ELF-1 (cell line): Measurements from ENCODE around the gene KCTD17.

ENCODE experiments used
- DNase-seq: peaks from one replicate; pipeline ENCODE4 v3.0.0-alpha.2; 2016; ENCODE audit warnings: low read depth, low spot score

Gene KCTD17, protein sequence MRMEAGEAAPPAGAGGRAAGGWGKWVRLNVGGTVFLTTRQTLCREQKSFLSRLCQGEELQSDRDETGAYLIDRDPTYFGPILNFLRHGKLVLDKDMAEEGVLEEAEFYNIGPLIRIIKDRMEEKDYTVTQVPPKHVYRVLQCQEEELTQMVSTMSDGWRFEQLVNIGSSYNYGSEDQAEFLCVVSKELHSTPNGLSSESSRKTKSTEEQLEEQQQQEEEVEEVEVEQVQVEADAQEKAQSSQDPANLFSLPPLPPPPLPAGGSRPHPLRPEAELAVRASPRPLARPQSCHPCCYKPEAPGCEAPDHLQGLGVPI

DNA sequence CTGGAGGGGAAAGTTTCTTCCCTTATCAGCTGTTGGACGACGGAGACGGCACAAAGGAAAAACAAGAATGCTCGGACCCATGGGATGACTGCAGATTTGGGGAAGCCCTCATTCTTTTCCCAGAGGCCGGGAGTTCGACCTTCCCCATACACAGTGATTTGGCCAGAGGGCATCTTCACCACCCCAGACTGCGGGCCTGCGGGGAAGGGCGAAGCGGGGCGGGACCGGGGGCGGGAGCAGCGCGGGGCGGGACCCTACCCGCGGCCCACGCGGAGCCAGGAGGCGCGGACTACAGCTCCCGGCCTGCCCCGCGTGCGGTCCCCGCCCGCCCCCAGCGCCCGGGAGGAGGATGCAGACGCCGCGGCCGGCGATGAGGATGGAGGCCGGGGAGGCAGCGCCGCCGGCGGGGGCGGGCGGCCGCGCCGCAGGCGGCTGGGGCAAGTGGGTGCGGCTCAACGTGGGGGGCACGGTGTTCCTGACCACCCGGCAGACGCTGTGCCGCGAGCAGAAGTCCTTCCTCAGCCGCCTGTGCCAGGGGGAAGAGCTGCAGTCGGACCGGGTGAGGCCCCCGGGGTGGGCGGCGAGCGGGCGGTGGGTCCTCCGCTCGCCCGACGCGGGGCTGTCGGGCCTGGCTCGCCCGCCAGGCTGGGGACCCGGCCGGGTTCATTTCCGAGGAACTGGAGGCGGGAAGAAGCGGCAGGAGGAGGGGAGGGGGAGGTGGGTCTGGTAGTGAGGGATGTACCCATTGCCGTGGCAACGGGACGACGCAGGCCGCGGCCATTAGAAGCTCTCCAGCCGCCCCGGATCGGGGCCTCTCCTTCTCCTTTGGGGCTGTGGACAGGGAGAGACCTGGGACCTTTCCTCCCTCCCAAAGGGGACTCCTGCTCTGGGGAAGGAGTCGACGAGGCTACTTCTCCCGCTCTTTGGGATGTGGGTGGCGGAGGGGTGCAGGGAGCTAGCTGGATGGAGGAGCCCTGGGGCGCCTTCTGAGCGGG is at the start of gene KCTD17:
Gene KCTD17 (plus strand): TSS at position 352 of the 995 bp plus-strand sequence. CDS start 19 bp downstream, at position 371.
- peak; percentile 36 for DNase-seq

DNA sequence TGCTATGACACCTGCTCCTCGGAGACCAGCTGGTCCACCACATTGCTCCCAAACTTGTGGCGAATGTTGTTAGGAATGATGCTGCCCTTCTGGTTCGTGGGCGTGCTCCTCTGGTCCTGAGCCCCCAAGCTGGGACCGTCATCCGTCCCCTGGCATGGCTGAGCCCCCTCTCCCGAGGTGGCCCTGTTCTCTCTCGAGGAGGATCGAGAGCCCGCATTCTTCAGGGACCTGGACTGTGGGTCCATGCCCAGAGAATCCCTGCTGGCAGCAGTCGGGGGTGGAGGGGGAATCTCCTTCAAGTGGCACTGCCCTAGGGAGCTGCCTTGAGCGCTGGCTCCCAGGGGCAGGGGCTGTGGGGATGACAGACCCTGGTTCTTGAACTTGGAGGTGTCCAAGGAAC is 49.7 kb upstream of the KCTD17 start:
- no peak for DNase-seq

DNA sequence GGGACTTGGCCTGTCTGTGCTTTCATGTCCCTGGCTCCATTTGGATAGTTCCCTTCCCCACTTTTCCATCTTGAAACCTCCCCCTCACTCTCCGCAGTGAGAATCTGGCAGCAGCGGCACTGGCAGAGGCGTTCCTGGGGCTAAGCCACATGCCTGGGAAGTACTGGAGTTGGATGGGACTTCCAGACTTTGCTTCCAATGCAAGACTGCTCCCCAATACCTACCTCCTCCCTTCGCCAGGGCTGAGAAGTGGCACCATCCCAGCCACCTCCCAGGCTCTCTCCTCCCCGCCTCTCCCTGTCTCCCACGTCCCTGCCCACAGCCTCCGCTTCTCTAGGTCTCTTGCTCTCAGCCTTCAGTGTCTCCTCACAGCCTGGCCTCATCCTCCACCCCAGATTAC is 48.9 kb upstream of the KCTD17 start:
- no peak for DNase-seq

DNA sequence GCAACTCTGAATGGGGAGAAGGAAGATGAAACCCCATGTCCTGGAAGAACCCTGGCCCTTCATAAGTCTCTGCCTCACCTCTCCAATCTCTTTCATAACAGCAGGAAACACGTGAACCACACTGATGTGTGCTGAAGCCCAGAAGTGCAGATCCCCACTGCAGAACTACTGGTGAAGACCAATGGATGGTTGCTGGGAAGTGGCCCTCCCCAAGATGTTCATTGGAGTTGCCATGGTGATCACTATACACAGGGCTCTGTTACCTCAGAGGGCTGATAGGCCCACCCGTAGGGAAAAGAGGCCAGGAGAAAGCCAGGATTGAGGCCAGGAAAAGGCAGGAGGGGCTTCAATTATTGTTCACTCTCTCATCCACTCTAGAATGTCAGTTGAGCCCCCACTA is 43.9 kb upstream of the KCTD17 start:
- DNase-seq: no peak

DNA sequence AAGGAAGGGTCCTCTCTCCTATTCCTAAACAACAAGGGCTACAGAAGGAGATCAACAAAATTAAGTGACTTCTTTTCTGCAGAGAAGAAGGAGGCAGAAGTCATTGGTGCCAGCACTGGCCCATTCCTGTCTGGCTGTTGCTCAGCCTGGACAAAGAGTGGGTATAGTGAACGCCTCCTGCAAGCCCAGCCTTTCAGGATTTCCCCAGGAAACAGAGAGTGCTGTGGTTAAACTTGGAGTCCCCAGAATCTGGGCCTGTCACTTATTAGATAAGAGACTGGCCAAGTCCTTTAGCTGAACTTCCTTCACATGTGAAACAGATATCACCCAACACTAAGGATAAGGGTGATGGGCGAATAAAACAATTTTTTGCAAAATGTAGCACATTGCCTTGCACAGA is 43.2 kb upstream of the KCTD17 start:
- DNase-seq: no peak

DNA sequence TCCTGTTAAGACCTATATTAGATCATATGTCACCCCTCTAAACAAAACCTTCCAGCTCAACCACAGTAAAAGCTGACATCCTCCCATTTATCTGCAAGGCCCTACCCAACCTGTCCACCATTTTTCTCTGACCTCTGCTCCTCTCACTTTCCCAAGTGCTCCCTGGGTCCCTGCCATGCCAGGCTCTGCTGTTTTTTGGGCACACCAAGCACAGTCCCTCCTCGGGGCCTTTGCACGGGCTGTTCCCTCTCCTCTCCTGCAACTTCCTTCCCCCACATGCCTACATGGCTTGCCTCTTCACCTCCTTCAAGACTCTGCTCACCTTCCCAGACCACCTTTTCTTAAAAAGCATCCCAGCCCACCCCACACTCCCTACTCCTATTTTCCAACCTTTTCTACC is 42.1 kb upstream of the KCTD17 start:
- no peak for DNase-seq

DNA sequence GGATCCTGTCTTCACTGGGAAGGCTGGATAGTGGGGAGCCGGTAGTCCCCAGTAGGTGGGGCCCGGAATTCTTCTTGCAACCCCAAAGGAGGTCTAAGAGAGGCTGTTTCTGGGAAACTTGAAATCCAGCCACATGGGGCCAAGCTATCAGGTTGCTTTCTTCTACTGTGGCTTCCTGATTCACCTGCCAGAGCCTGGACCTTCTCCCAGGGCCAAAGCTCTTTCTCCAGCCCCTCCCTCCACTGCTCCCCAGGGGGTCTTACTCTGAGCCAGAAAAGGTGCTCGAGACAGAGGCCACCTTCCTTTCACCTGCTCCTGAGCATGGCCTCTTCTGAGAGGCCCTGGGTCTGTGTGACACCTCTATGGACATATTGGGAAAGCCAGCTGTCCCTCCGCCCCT is 41.4 kb upstream of the KCTD17 start:
- DNase-seq: no peak

DNA sequence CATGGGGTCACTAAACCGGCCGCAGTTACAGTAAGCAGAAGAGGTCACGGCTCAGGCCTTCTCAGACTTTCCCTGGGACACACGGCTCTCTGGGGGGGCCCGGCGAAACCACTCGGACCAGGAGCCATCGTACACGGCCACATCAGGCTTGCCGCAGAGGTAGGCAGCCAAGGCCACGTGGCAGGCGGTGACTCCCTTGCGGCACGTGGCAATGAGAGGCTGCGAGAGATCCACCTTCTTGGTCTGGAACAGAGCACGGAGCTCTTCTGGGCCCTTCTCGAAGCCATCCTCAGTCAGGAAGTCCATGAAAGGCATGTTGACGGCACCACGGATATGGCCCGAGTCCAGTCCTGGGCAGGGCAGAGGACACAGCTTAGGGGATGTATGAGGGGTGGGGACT is 40.6 kb upstream of the KCTD17 start:
- DNase-seq: no peak

DNA sequence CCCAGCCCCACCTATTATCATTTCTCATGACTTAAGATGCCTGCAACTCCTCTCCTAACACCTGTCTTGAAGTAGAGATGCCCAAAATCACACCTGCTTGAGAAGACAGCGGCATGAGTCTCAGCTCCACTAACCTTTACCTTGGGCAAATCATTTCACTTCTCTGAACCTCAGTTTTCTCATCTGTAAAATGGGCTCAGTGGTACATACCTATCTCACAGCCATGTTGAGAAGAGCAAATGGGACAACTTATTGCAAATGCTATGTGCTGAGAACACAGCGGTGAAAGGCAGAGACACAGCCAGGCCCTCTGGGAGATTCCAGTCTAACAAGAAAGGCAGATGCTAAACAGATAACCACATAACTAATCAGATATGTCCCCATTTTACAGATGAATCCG is 40.1 kb upstream of the KCTD17 start:
- DNase-seq: no peak

DNA sequence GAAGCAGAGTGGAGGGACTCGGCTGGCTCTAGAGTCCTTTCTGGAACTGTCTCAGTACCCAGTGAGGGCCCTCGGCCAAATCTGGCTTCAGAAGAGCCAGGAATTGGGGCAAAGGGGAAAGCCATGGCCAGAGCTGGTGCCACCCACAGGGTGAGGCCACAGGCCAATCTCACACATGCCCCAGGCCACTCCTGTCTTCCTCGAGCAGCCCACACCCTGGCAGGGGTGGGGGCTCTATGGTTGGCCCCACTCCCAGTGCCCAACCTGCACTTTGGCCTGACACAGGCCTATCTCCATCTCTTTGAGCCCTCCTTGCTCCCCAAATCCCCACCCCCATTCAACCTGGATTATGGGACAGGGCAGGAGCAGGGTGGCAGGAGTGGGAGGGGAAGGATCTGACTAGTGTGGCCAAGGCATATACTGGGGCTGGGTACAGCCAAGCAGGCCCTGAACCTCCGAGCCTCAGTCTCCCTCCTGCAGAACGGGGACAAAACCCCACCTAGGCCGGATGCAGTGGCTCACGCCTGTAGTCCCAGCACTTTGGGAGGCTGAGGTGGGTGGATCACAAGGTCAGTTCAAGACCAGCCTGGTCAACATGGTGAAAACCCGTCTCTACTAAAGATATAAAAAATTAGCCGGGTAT is 39.2 kb upstream of the KCTD17 start:
- no peak for DNase-seq

DNA sequence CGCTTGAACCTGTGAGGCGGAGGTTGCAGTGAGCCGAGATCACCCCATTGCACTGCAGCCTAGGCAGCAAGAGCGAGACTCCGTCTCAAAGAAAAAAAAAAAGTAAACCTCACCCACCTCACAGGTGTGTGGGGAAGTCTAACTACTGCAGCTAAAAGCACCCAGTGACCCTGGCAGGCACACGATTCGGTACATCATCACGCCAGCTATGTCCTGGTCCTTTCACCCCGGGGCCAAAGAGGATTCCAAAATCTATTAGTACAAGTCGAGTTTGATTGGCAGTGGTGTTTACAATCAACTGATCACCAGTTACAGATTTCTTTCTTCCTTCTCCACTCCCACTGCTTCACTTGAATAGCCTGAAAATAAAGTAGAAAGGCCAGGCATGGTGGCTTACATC is 38.6 kb upstream of the KCTD17 start:
- no peak for DNase-seq

DNA sequence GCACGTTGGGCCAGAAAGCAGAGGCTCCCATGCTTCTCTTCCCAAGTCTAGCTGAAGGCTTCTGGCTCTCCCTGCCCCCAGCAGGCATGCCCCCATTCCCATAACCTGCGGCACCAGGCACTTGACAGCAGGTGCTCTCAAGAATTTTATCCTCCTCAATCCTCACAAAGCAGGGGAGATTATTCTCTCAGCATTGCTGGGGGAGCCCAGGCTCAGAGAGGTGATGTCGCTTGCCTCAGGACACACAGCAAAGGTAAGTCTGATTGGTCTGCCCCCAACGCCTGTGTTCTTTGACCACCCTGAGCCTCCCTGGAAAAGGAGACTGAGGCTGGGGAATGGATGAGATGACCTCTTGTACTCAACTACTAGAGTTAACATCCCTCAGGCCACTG is 37.1 kb upstream of the KCTD17 start:
- no peak for DNase-seq

DNA sequence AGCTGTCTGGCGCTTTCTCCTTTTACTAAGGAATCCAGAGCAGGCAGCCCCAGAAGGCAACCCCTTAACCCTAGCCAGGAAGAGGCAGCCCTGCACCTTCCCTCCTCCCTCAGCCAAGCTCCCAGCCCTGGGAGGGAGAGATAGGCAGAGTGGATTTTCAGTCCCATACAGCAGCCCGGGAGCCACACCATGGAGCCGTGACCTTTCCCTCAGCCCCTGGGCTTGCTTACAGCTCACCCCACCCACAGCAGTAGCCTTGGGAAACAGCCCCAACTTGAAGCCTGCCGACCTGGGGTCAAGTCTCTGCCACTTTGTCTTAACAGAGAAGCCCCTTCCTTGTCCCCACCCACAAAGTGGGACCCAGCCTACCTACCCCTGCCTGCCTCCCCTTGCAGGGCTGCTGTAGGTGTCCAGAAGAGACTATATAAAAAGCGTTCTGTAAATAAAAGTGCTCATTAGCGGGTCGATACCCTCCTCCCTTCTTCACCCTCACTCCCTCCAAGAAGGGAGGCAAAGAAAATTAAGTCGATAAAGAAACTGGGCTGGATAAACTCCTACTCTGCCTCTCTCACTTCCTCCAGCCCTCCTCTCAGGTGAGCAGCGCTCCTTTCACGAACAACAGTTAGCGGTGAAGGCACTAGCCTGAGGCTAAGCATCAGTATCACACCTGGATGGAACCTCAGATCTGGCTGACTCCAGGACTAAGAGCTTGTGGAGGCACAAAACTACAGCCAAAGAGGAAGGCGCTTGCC is 36.5 kb upstream of the KCTD17 start:
- no peak for DNase-seq

DNA sequence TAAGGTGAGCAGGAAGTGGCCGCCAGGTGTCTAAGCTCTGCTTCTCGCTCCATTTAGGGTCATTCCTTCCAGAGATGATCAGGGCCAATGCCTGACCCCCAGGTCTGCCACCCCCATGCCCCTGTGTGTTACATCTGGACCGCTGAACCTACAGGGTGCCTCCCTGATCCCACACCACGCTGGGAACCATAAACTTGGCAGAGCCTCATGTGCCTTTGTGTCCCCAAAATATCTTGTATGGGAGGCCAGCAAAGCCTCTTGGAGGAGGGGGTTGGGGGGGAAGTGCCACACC is 36.0 kb upstream of the KCTD17 start:
- no peak for DNase-seq

DNA sequence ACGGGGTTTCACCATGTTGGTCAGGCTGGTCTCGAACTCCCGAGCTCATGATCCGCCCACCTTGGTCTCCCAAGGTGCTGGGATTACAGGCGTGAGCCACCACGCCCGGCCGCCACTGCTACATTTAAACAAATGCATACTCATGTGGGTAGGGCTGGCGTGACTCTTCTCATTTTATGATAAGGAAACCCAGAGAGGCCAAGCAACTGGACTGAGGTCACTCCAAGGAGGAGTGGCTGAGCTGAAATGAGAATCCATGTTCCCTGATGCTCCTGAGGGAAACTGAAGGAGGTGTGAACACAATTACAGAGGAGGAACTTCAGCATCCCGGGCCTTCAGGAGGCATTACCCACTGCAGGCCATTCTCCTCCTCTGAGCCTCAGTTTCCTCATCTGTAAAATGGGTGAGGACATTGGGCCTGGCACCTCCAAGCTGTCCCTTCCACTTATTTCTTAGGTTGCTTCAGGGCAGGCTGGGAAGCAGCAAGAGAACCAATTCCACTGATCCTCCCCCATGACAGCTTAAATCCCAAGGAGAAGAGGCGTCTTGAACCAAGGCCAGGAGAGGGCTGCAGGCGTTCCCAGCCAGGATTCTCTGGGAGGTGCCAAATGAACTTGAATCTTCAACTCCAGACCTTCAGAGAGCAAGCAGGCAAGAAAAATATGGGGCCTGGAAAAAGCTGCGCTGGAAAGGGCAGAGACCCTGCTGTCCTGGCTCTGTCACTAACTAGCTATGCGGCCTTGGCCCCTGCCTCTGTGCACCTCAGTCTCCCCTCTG is 35.2 kb upstream of the KCTD17 start:
- DNase-seq: no peak

DNA sequence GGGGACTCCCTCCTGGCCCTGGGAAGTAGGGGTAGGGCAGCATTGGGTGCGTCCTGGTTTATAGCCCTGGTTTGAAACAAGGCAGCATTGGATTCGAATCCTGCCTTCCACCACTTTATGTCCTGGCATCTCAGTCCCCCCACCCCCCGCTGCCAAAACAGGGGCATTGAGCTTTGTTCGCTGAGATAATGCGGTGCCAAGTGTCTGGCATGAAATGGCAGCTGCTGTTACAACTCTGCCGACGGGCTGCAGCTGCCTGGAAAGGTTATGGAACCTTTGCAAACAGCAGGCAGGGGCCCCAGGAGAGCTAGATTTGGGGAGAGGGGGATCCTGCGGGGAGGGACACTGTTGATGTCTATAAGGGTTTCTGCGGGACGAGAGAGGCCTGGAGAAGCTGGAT is 34.2 kb upstream of the KCTD17 start:
- DNase-seq: no peak

DNA sequence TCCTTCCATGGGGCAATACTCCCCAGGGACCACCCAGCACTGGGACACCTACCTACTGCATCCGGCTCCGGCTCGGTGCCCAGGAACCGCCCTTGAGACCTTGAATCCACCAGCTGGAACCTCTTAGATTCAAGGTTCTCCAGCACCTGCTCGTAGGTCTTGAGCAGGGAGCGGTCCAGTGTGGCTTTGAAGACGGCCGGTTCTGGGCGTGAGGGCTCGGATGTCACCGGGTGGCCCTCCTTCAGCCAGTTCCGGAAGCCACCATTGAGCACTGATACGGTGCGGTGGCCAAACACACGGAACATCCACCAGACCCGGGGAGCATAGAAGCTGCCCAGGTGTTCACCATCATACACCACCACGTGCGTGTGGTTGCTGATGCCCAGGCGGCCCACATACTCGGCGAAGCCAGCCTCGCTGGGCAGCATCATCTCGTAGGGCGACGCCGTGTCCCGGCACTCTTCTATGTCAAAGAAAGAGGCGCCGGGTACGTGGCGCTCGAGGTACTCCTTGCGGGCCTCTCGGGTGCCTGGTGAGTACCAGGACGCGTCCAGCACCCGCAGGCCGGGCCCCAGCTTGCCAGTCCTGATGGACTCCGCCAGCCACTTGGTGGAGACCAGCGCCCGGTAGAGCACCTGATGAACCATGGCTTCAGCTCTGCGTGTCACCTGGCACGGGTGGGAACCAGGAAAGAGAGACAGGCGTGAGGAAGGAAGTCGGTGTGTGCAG is 33.3 kb upstream of the KCTD17 start:
- DNase-seq: no peak

DNA sequence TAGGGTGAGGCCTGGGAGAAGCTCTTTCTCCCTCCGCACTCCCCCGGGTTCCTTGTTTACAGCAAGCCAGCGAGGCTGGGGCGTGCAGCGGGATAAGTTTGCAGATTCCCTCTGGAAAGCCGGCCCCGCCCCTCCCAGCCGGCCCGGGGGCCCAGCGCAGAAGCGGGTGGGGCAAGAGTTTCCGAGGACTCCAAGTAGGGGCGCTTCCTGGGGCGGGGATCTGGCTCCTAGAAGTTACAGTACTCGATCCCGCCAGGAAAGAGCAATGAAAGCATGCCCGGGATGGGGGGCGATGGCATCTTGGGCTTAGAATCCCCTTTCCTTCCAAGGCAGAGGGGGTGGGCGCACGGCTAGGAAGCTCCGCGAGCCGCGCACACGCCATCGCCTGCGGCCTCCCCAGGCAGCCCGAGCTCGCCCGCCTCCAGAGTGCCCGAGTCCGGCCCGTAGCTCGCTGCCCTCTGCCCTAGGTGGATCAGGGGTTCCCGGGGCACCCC is 32.7 kb upstream of the KCTD17 start:
- peak; percentile 69 for DNase-seq

DNA sequence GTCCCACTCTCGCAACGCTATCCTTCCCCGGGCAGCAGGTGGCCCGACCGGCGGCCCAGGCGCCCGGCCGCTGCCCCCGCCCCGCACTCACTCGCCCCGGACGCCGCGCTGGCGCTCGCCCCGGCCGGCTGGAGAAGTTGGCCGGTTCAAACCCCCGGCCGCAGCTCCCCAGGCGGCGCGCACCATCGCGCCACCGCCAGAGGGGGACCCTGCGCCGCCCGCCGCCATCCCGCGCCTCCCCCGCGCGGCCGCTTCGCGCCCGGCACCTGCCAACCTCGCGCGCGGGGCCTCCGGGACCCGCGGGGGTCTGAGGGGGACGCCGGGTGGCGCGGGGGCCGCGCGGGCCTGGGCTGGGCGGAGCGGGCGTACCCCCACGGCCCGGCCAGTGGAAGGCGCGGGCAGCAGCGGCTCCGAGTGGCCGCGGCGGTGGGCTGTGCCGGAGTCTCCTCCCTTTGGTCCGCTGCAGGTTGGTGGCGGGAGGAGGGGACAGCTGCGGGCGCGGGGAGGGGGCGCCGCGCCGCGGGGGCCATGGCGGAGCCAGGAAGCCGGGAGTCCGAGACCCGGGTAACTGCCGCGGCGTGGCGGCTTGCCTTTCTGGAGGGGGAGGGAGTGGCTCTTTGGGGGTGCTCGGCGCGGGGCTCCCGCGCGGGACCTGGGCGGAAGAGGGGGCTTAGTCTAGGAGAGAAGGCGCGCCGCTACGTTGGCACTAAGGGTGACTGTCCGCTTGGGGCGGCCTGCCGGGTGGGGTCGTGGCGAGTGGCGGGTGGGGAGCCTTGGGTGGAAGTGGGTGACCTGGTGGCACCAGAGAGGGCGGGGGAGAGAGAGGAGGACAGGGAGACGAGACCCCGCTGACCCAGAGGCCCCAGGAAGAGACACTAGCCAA is 32.0 kb upstream of the KCTD17 start, which contains the start of the genes MPST and TST:
Gene MPST (plus strand): TSS at position 434 of the 883 bp plus-strand sequence. CDS start 95 bp downstream, at position 529.
Gene TST (minus strand): TSS at position 139 of the 883 bp plus-strand sequence. CDS start 715 bp downstream, outside the sequence.
- peak; percentile 52 for DNase-seq
